GOT3 (cell line): ENCODE measurements around the gene CBX6.

Experiments used
- DNase-seq: peaks from one replicate; lab custom pipeline; 2025; ENCODE audit warnings: mixed read lengths; lab: John Stamatoyannopoulos, UW

The CBX6 gene

GRCh38 chr22:38873469-38874411 lies 1.7 kb upstream of the CBX6 start:
- no peak for DNase-seq

- DNase-seq, result no peak
Measured at GRCh38 chr22:38872831-38873248, 824 bp upstream of the CBX6 start.

- DNase-seq, result no peak
Measured at GRCh38 chr22:38871360-38872171, 450 bp downstream of the CBX6 start.

GRCh38 chr22:38870791-38871359 lies 1.1 kb downstream of the CBX6 start:
- DNase-seq, result no peak

- no peak for DNase-seq
Measured at GRCh38 chr22:38870312-38870741, 1.7 kb downstream of the CBX6 start.

- DNase-seq, result no peak
Measured at GRCh38 chr22:38869663-38870062, 2.4 kb downstream of the CBX6 start.

GRCh38 chr22:38868886-38869381 lies 3.1 kb downstream of the CBX6 start:
- DNase-seq, result no peak

- no peak for DNase-seq
Measured at GRCh38 chr22:38868286-38868721, 3.7 kb downstream of the CBX6 start.

GRCh38 chr22:38867471-38868285 lies 4.3 kb downstream of the CBX6 start:
- DNase-seq, result no peak

- DNase-seq, result no peak
Measured at GRCh38 chr22:38867124-38867455, 4.9 kb downstream of the CBX6 start.

- DNase-seq, result no peak
Measured at GRCh38 chr22:38866399-38867123, 5.5 kb downstream of the CBX6 start.

GRCh38 chr22:38866024-38866398 lies 6.0 kb downstream of the CBX6 start:
- no peak for DNase-seq

- no peak for DNase-seq
Measured at GRCh38 chr22:38865201-38866023, 6.6 kb downstream of the CBX6 start.

GRCh38 chr22:38864361-38865191 lies 7.4 kb downstream of the CBX6 start:
- DNase-seq, result no peak

GRCh38 chr22:38863531-38864131 lies 8.4 kb downstream of the CBX6 start:
- no peak for DNase-seq

- no peak for DNase-seq
Measured at GRCh38 chr22:38862375-38863329, 9.4 kb downstream of the CBX6 start.

GRCh38 chr22:38861927-38862326 lies 10.1 kb downstream of the CBX6 start:
- no peak for DNase-seq
